Activated CD4-positive, alpha-beta T cell treated with anti-CD3 and anti-CD28 coated beads, Interleukin-2, amount 50 U/mL, for 4 hours (primary cell): ENCODE measurements around the gene TXNL4A.
"Not testable (repeated sequence)": the region's sequence is repeated elsewhere in the genome, so short reads cannot be mapped to it uniquely, and the experiment has no call there.

Experiments
- DNase-seq, 2 experiments: peaks; one replicate each; pipeline ENCODE4 v3.0.0-alpha.2; 2020

Gene TXNL4A

DNA sequence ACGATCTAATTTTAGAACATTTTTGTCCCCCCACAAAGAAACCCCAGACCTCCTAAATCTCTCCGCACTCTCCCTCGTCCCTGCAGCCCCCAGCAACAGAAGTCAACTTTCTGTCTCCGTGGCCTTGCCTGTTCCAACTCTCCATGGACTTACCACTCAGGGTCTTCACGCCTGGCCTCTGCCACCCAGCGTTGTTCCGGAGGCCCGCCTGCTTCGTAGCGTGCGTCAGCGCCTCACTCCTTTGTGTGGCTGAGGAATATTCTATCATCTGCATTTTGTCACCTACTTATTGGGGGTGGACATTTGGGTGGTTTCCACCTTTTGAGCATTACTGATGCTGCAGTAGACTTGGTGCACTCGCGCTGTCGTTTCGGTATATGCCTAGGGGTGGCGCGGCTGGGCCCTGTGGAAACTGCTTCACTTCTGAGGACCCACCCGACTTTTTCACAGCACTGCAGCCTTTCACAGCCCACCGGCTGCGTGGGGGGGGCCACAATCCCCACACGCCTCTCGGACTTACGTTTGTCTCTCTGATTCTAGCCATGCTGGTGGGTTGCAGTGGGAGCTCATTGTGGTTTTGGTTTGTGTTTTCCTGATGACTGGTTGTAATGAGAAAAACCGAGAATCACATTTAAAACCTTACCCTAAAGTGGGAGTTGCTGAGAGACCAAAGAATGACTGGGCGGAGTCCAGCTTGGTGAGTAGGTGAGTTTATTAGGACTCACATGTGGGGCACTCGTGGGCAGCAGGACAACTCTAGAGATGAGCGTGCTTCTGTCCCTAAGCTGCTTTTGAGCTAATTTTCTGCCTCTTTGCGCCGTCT lies 25.3 kb downstream of the TXNL4A start:
- peak in 1 of 2 experiments; percentile 48 for DNase-seq

GRCh38 chr18:79962311-79962710 lies 26.1 kb downstream of the TXNL4A start:
- DNase-seq, result no peak

- no peak for DNase-seq
These were observed 26.7 kb downstream of the TXNL4A start for GRCh38 chr18:79961527-79962291.

- no peak for DNase-seq
These were observed 27.3 kb downstream of the TXNL4A start for GRCh38 chr18:79960921-79961526.

GRCh38 chr18:79960161-79960801 lies 28.1 kb downstream of the TXNL4A start:
- DNase-seq, result not testable (repeated sequence)

- no peak for DNase-seq
These were observed 29.4 kb downstream of the TXNL4A start for GRCh38 chr18:79958981-79959380.

GRCh38 chr18:79956276-79956675 lies 32.1 kb downstream of the TXNL4A start:
- no peak for DNase-seq

DNA sequence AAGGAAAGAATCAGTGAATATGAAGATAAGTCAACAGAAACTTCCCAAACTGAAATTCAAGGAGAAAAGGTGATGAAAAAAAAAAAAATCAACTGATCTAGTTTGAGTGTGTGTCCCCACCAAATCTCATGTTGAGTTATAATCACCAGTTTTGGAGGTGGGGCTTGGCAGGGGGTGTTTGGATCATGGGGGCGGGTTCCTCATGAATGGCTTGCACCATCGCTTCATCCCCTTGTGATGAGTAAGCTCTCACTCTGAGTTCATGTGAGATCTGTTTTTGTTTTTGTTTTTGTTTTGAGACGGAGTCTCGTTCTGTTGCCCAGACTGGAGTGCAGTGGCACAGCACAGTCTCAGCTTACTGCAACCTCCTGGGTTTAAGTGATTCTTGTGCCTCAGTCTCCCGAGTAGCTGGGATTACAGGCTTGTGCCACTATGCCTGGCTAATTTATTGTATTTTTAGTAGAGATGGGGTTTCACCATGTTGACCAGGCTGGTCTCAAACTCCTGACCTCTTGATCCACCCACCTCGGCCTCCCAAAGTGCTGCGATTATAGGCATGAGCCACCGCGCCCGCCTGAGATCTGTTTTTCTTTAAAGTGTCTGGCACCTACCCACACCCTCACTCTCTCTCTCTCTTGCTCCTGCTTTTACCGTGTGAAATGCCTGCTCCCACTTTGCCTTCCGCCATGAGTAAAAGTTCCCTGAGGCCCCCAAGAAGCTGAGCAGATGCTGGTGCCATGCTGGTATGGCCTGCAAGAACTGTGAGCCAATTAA lies 32.9 kb downstream of the TXNL4A start:
- no peak for DNase-seq

DNA sequence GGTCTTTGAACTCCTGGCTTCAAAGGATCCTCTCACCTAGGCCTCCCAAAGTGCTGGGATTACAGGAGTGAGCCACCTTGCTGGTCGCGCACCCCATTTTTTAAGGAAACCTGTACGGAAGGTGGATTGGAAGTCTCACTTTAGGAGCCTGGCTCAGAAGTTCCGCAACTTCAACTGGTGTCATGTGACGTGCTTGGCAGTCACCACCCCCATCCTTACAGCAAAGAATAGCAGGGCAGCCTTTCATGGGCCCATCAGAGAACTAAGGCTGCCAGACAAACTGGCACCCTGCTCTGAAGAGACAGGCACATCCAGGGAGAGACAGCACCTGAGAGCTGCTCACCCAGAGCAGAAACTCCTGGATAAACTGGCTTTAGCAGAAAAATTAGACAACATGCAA lies 33.6 kb downstream of the TXNL4A start:
- DNase-seq, result no peak

DNA sequence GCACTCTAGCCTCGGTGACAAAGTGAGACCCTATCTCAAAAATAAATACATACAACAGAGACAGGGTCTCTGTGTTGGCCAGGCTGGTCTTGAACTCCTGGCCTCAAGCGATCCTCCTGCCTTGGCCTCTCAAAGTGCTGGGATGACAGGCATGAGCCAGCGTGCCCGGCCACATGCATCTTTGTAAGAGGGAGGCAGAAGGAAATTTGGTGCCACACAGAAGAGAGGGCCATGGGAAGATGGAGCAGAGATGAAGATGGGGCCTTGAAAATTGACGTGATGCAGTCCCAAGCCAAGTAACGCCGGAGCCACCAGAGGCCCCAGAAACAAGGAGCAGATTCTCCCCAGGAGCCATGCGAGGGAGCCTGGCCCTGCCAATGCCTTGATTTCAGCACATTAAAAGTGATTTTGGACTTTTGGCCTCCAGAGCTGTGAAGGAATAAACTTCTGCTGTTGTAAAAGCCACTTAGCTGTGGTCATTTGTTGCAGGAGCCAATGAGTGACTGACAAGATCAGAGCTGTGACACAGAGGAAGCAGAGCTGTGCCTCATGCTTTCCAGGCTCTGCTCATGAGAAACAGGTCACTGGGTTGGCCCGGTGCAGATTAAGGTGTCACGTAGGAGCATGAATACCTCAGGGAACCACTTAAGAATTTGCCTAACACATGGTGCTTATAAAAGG lies 34.3 kb downstream of the TXNL4A start:
- no peak for DNase-seq

DNA sequence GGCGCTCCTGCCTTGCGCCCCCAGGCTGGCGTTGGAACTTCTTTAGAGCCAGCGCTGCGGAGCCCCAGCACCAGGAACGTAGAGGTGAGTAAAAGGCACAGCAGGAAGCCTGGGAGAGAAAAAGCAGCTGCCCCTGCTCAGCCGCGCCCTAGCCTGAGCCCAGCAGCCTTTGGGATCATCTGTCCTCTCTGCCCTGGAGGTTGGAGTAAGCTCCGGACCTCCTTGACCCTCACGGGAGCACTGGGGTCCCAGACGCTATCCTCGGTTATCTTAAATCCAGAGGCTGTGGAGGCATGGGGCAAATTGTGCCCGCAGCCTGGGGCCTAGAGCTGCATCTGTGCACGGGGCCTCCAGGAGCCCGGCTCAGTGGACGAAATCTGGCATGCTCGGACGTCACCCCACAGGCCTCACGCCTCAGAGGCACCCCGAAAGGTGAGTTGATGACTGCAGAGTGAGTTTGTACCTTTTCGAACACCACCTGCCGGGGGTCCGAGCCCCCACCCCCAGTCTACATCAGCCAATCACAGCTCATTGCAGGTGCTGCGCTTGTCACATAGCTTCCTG lies 35.3 kb downstream of the TXNL4A start:
- no peak for DNase-seq

- DNase-seq, result no peak
These were observed 35.8 kb downstream of the TXNL4A start for GRCh38 chr18:79952456-79952995.

GRCh38 chr18:79951545-79952455 lies 36.6 kb downstream of the TXNL4A start, which contains the start of gene SLC66A2:
SLC66A2 (minus strand) TSS chr18:79951653; CDS start chr18:79950926, 727 bp downstream.
- DNase-seq, result peak; percentile 93

GRCh38 chr18:79950515-79951341 lies 37.6 kb downstream of the TXNL4A start:
- no peak for DNase-seq

GRCh38 chr18:79949697-79950487 lies 38.5 kb downstream of the TXNL4A start:
- DNase-seq, result no peak

DNA sequence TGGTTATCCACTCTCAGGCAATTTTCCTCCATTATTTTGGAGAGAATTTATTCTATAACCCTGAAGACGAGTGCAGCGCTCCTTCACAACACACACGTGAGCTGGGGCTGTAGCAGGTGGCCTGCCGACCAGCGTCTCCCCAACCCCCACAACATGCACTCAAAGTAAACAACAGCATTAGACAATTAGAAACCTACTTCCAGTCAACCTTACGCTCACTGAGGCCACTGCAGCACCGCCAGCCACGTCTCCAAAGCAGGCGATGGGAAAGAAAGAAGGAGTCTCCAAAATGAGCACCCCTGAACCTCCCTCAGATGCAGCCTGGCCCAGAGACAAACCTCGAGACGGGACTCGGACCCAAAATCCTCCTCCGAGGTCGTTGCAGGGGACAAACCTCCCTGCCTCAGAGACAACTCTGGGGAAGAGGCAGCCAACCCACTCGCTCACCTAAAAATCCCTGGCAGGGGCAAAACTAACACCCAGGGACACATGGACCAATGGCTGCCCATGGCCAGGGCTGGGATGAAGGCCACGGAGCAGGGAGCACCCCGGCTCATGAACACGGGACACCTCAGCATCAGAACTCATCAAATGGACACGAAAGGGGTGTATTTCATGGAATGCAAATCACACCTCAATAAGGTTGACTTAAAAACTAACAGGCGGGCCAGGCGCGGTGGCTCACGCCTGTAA lies 39.5 kb downstream of the TXNL4A start:
- DNase-seq, result no peak

DNA sequence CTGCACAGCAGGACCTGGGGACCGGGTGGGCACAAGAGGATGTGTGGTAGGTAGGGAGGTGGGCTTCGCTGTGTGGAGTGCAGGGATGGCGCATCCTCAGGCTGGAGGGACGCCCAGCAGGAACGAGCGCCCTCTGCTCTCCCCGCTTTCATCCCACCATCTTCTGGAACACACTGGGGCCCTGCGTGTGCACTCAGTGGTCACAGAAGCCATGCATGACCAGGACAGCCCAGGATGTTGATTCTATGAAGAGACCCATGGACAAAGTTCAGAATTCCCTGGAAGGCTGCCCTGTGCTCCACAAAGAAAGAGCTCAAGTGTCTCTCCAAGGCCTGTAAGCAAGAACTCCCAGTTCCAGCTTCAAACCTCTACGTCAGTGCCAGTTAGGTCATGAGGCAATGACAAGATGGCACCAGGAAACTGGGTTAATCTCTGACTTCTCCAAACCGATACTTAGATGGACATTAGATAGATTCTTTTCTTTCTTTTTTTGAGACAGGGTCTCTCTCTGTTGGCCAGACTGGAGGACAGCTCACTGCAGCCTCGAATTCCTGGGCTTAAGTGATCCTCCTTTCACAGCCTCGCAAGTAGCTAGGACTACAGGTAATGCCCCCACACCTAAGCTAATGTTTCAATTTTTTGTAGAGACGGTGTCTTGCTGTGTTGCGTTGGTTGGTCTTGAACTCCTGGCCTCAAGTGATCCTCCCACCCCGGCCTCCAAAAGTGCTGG lies 40.3 kb downstream of the TXNL4A start:
- DNase-seq, result no peak
